GM18867 (cell line): Measurements from ENCODE around the gene MYCN.
"Not testable (repeated sequence)": the region's sequence is repeated elsewhere in the genome, so short reads cannot be mapped to it uniquely, and the experiment has no call there.

Experiments
- ATAC-seq: cut with Tn5 transposase; IDR thresholded peaks from one replicate; pipeline ENCODE4 v1.9.1; 2021; ENCODE audit warnings: mild to moderate bottlenecking, moderate library complexity; ENCODE audit not compliant: unreplicated experiment

MYCN gene

GRCh38 chr2:15907461-15908324, 32.7 kb upstream of the MYCN start:
- ATAC-seq, result no peak

- ATAC-seq, result no peak
Measured at GRCh38 chr2:15908371-15908770, 32.0 kb upstream of the MYCN start.

DNA sequence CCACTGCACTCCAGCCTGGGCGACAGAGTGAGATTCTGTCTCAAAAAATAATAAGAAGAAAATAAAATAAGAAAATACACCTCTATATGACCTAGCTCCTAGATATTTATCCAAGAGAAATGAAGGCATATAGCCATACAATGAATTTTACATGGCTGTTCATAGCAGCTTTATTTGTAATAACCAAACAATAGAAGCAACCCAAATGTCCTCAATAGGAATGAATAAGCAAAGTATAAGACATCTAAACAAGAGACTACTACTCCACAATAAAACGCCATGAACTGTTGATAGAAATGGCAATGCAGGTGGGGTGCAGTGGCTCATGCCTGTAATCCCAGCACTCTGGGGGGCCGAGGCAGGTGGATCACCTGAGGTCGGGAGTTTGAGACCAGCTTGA, 31.2 kb upstream of the MYCN start:
- no peak for ATAC-seq

- ATAC-seq, result no peak
Measured at GRCh38 chr2:15909736-15910135, 30.6 kb upstream of the MYCN start.

GRCh38 chr2:15911270-15911669, 29.1 kb upstream of the MYCN start:
- ATAC-seq, result not testable (repeated sequence)

DNA sequence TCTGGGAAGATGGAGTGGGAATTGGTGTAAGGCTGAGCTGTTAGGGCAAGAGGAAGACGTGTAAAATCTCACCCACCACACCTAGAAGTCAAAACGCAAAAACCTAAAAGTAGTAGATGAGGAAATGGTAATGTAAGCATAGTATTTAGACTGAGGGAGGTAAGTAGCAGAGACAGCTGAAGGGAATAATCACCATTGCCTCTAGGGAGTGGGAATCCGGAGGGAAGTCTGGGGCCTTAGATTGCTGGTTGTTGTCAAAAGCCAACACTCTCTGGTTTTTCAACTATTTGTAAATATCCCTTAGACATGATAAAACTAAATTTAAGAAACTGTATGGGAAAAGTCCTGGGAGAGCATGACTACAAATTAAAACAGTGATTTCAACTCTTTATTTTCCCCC, 28.7 kb upstream of the MYCN start:
- no peak for ATAC-seq

DNA sequence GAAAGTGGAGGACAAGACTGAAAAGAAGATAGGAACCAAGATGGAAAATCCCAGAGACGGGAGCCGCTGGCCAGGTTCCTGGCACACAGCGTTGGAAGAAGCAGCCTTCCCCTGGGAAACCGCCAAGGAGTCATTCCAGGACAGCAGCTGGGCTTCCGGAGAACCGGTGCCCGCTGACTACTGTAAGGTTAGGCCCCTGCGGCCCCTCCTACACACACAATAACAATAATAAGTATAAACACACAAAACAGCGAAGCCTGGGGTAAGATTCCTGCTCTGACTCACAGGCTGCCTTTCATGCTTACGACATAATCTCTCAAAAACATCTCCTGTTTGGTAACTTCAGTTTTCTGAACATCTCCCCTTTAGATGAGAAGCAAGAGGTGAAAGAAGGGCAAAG, 28.1 kb upstream of the MYCN start:
- ATAC-seq, result no peak

DNA sequence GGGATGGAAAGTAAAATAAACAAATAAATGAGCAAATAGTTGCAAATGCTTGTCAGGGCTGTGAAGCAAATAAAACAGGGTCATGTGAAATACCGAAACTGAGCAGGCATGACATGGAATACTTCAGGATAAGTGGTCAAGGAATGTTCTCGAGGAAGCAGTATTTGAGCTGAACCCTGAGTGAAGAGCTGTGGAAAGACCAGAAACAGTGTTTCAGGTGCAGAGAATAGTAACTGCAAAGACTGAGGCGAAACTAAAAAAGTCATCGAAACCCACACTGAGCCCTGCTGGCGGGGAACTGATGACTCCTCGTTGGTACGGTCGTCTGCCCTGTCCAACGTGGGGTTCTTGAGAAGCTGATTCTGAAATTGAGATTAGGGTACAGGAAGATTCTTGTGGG, 27.2 kb upstream of the MYCN start:
- ATAC-seq, result peak; percentile 91

DNA sequence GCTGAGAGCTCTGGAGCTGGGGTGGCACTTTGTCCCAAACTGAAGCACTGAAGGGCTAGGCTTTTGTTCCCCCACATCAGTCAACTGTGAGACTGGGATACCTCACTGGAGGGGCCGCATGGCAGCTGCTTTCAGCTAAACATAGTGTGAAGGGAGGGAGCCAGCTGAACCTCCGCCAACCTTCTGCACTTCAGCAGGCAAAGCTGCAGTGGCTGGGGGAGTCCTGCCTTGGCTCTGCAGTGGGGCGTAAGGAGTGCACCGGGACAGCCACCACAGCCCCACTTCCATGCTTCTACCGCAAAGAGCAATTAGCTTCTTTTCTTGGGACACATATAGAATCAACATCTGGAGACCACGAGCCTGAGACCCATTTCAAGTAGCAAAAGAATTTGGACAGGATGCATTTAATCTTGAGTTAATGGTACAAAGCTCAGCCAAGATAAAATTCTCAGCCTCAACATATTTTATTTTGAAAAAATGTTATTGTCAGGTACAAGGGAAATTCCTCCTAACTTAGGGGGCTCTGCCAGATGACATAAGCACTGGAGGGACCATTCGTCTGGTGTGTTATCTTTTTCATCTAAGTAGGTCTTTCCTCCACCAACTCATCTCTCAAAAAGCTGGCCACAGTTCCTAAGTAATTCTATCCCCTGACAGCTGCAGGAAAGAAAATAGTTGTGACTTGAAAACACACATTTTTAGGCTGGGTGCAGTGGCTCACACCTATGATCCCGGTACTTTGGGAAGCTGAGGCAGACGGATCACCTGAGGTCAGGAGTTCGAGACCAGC, 25.6 kb upstream of the MYCN start:
- ATAC-seq, result no peak

DNA sequence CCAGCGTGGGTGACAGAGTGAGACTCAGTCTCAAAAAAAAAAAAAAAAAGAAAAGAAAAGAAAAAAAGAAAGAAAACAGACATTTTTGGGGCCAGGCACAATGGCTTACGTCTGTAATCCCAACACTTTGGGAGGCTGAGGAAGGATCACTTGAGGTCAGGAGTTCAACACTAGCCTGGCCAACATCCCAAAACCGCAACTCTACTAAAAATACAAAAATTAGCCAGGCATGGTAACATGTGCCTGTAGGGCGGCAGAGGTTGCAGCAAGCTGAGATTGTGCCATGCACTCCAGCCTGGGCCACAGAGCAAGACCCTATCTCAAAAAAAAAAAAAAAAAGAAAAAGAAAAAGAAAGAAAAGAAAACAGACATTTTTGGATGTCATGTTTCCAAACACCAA, 24.8 kb upstream of the MYCN start:
- ATAC-seq, result not testable (repeated sequence)

DNA sequence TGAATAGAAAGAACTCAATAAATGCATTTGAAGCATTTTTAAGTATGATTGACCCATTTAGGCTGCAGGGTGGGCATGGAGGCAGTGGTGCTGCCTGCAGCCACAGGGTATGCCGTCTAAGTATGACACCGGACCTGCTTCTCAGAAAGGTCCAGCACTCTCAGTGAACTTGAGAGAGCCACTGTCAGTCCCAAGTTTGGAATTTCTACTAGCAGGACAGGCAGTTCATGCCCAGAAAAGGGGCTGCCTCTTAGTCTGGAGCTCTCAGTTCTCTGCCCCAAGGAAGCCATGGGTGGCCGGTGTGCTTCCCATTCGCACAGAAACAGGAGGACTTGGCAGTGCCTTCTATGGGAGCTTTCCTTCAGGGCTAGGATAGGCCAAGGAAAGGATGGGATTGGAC, 24.0 kb upstream of the MYCN start:
- no peak for ATAC-seq

- ATAC-seq, result no peak
Measured at GRCh38 chr2:15918761-15919356, 21.5 kb upstream of the MYCN start.

DNA sequence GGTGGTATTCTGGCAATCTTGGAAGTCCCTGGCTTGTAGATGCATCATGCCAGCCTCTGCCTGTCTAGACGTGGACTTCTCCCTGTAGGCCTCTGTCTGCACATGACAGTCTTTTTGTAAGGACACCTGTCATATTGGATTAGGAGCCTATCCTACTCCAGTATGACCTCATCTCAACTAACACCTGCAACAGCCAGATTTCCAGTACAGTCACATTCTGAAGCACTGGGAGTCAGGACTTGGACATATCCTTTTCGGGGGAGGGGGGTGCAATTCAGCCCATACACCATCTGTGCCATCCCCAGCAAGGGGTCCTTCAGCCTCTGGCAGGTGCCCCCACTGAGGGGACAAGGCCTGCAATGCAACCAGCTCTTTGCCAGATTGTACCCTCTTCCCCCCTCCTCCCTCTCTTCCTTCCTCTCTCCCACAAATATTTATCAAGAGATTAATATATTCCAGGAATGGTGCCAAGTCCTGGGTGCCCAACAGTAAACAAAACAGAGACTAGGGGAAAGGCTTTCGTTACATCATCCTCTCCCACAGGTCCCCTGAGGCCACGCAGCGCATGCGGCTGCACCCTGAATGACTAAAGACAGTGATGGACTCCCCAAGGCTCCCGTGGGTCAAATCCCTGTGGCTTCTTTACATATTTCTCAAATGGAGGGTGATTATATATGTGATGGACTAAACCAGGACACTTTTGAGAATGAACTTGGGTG, 20.5 kb upstream of the MYCN start:
- no peak for ATAC-seq

GRCh38 chr2:15920696-15921095, 19.7 kb upstream of the MYCN start:
- no peak for ATAC-seq

DNA sequence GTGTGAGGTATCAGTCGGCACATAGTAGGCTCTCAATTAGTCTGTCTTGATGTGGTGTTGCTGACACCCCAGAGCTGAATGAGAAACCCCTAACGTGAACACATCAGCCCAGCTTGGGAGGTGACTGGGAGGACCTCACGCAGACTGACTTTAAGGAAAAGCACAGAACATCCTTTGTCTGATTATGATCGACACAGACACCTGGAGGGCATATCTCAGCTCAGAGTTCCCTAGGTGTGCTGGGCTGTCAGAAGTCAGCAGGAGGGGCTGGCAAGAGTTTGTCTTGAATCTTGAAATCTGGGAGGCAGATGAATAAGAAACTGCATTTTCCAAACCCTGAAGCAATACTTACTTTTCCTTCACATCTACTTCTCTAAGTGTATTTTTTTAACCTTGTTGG, 16.8 kb upstream of the MYCN start:
- no peak for ATAC-seq

DNA sequence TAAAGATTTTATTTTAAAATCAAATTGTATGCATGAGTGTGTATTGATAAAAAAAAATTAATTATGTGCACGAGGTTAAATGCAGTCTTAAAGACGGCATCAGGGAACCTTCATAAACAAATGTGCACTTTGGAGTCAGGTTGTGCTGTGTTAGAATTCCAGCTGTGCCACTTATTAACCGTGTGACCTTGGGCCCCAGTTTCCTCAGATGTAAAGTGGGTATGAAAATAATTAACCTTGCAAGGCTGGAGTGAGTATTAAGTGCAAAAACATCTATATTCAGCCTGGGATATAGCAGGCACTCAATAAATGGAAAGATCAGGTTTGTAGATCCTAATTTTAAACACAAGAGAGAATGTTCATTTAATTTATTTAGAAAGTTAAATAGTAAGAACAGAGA, 14.5 kb upstream of the MYCN start:
- no peak for ATAC-seq

GRCh38 chr2:15926252-15926651, 14.1 kb upstream of the MYCN start:
- ATAC-seq, result no peak

GRCh38 chr2:15927551-15928218, 12.7 kb upstream of the MYCN start:
- no peak for ATAC-seq

GRCh38 chr2:15929008-15929407, 11.3 kb upstream of the MYCN start:
- not testable (repeated sequence) for ATAC-seq

GRCh38 chr2:15929861-15930260, 10.5 kb upstream of the MYCN start:
- ATAC-seq, result no peak
